Muscle of back (tissue), 13 donors: Measurements from ENCODE around the gene CD8A. TPM values are rescaled to one million over a fixed set of nuclear protein-coding genes. Genes with fewer than 3 reads are reported as not detected.
"Not testable (repeated sequence)": the region's sequence is repeated elsewhere in the genome, so short reads cannot be mapped to it uniquely, and the experiment has no call there.

Experiments
- DNase-seq, 3 donors: peaks; one replicate each; pipeline versions ENCODE4 v3.0.0 to v3.0.0-alpha.2; 2013
- long read RNA-seq, 9 donors: transcript quantifications; one replicate each; lab custom pipeline, GENCODE V29; 2026
- polyA plus RNA-seq, 10 donors: library from polyadenylated mRNA; unstranded; fragments of 120-200 nt; gene quantifications; one replicate each; pipeline ENCODE4 v1.2.1, GENCODE V29; 2013; ENCODE audit not compliant: insufficient read length in 10 of 10

Gene CD8A
- polyA plus RNA-seq = under 1 TPM; 0.12 to 0.80 (median 0.23) TPM
- long read RNA-seq, donor 1 = 0 reads
- long read RNA-seq, donor 2 = 0 reads
- long read RNA-seq, donor 3 = 0 reads
- long read RNA-seq, donor 4 = 0 reads
- long read RNA-seq, donor 5 = 0 reads
- long read RNA-seq, donor 6 = 0 reads
- long read RNA-seq, donor 7 = 0 reads
- long read RNA-seq, donor 8 = 0 reads
- long read RNA-seq, donor 9 = 0 reads

DNA sequence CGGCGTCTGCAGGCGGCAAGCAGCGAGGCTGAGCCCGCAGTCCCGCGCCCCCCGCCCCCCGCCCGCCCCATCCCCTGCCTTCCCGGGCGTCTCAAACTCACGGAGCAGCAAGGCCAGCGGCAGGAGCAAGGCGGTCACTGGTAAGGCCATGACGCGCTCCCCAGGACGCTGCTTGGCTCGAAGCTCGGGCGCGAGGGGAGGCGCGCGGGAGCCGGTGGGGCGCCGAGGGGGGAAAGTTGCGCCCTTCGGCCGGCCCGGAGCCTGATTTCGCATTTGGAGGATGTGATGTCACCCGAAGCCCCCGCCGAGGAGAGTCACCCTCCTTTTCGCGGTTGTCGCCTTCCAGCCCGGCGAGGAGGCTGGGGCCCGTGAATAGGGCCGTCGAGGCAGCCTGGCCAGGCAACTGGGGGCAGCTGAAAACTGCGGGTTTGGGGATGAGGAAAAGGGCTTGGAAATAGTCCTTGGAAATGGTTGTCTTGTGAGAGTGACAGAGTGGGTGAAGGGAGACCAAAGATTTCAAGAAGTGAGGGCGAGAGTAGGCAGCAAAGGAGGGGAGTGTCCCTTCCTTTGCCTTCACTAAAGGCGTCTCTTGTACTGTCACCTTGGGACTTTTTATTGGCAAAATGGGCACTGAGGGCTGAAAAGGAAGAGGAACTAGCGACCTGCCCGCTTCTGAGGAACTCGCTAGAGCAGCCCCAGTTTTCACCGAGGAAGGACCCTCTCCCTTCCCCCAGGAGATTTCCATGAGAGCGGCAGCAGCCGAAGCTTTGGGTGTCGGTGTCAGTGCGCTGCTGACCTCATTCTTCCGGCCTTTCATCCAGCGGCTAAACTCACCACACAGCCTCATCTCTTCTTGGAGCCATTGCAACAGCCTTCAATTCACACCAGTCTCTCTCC is at the start of gene CD8A:
Gene CD8A (minus strand): TSS at position 238 of the 897 bp plus-strand sequence. CDS start 88 bp downstream, at position 150.
- peak in 1 of 3 donors; percentile 22 for DNase-seq

- not testable (repeated sequence) for DNase-seq
These were observed 49.3 kb upstream of the CD8A start for GRCh38 chr2:86839871-86840548.

GRCh38 chr2:86839455-86839854 is 48.7 kb upstream of the CD8A start:
- not testable (repeated sequence) for DNase-seq

- not testable (repeated sequence) for DNase-seq
These were observed 47.0 kb upstream of the CD8A start for GRCh38 chr2:86837714-86838113.

- DNase-seq = peak; percentile 74 to 84 (median 80)
These were observed 46.4 kb upstream of the CD8A start for GRCh38 chr2:86836915-86837695.

DNA sequence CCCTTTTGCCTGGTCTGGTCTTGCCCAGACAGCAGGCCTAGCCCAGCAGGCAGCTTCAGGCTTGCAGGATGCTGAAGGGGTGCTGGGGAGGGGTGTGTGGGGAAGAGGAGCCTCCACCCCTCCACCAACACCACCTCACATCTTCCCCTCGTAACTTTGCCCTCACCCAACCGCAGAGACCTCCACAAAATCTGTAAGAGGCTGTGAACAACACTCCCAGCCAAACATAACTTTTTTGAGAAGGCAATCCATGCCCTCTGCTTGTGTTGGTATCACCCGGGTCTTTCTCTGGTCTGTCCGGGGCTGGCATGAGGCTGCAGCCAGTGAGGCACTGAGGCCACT is 44.8 kb upstream of the CD8A start:
- not testable (repeated sequence) for DNase-seq

DNA sequence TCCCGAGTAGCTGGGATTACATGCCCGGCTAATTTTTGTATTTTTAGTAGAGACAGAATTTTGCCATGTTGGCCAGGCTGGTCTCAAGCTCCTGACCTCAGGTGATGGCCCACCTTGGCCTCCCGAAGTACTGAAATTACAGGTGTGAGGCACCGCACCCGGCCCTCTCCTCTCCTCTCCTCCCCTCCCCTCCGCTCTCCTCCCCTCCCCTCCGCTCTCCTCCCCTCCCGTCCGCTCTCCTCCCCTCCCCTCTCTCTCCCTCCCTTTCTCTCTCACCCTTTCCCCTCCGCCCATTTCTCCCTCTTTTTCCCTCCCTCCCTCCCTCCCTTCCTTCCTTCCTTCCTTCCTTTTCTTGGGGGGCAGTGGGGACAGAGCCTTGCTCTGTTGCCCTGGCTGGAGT is 42.6 kb upstream of the CD8A start:
- no peak for DNase-seq

- DNase-seq = no peak
These were observed 41.8 kb upstream of the CD8A start for GRCh38 chr2:86832334-86833096.

DNA sequence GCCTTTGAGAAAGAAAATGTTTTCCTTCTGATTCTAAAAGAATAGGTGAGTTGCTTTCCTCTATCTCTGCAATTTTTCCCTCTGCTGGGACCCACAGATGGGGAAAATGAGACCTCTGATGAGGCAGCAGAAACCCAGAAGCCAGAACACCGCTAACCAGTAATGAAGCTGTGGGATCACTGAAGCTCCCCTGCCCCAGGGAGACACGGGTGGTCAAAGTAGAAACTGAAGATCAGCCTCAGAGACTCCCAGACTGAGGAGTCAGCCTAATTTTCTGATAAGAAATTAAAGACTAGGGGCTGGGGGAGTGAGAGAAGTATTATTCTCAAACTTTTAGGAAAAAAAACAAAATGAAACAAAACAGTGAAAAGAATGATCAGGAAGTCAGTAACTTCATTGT is 40.8 kb upstream of the CD8A start:
- DNase-seq = no peak

DNA sequence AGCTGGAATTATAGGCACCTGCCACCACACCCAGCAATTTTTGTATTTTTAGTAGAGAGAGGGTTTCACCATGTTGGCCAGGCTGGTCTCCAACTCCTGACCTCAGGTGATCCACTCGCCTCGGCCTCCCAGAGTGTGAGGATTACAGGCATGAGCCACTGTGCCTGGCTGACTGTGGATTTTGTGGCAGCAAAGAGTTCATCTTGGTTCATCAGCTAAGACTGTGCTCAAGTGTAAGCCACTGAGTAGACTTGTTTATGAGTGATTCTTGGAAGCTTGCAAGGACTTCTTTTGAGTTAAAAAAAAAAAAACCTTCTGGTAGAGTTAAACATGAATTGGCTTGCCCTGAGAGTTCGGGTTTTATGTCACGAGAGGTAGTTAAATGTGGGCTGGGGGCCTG is 36.2 kb upstream of the CD8A start:
- DNase-seq = no peak

DNA sequence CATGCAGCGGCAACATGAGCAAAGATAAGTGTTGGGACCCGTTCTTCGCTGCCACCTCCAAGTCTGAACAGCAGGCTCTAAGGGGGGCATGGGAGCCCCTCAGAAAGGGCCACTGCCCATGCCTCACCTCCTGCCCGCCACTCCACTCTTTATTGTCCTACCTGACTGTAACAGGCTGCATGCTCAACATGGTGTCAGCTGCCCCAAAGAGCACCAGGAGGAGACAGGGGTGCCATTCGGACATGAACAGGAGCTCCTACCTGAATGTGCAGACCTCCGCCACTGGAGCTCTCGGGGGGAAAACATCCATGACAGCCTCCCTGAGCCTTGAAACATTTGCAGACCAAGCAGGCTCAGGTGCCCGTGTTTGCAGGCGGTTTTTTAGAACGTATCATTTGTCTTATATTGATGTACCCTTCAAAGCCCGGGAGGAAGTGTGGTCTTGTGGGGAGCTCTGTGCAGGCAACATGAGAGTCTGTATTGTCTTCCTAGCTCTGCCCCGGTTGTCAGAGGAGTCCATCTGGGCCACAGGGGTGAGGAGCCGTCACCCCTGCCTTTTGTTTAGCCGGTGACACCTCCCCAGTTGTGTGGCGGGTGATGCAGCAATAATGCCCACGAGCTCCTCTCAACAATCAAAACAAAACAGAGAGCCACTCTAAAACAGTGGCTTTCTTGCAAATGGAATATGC is 35.1 kb upstream of the CD8A start:
- no peak for DNase-seq

- DNase-seq = no peak
These were observed 34.5 kb upstream of the CD8A start for GRCh38 chr2:86825036-86825692.

DNA sequence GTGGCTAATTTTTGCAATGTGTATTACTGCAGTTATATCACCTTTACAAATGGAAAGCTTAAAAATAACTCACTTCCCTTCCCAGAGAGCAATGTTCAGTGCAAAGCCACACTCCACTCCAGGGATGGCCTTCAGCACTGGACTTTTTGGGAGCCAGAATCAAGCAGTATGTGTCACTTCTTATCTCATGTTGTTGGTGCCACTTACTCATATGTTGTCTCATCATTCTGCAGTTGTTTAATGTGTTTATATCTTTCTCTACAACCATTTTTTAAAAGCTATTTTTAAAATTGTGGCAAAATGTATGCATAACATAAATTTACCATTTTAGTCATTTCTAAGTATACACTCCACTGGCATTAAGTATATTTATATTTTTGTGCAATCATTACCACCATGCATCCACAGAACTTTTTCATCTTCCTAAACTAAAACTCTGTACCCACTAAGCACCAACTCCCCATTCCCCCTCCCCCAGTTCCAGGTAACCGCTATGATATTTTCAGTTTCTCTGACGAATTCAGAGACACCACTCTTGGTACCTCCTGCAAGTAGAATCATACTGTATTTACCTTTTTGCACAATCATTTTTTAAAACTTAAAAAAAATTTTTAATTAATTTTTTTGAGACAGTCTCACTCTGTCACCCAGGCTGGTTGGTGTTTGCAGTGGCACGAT is 32.1 kb upstream of the CD8A start:
- no peak for DNase-seq

- DNase-seq = no peak
These were observed 31.1 kb upstream of the CD8A start for GRCh38 chr2:86821842-86822241.

DNA sequence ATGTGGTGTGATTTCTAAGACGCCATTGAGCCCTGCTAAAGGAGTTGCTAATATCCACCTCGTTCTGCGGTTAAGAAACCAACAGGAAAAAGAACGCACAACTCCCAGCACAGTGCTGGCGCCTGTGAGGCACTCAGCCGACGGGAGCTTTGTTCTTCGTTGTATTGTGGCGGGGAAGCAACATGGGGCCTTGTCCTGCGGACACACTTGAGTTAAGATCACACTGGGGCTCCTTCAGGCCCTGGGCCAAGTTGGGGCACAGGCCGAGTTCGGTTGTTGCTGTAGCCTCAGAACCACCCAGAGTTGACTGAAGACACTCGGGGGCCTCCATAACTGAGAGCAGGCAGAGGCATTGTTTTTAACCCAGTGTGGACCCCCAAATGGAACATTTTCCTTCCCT is 30.6 kb upstream of the CD8A start:
- DNase-seq = no peak

- DNase-seq = no peak
These were observed 28.2 kb upstream of the CD8A start for GRCh38 chr2:86818957-86819356.

DNA sequence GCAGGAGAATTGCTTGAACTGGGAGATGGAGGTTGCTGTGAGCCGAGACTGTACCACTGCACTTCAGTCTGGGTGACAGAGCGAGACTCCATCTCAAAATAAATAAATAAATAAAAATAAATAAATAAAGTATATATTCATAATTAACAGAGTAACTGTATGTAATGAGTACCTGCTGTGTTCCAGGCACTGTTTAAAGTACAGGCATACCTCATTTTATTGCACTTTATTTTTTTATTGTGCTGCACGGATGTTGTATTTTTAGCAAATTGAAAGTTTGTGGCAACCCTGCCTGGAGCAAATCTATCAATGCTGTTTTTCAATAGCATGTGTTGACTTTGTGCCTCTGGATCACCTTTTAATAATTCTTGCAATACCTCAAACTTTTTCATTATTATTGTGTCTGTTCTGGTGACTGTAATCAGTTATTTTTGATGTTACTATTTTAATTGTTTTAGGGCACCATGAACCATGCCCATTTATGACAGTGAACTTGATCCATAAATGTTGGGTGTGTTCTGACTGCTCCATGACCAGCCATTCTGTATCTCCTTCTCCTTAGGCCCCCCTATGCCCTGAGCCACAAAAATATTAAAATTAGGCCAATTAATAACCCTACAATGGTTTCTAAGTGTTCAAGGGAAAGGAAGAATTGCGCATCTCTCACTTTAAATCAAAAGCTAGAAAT is 27.5 kb upstream of the CD8A start:
- DNase-seq = no peak

DNA sequence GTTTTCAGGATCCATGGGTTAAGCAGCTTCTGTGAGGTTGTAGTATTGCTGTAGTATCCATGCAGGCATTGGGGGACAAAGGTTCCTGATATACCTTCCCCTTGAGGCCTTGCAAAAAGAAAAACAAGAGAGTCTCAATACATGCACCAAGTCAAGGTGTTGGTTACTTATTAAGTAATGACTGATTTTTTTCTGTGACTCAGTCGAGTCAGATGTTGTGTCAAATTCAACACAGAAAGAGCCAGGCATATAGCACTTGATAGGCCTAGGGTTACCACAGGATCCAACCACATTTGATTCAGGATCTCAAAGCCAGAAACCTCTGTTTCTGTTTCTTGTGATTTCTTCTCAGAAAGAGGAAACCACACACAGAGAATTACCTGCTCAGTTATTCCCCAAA is 24.9 kb upstream of the CD8A start:
- no peak for DNase-seq
